Cardiac atrium fibroblast (primary cell): ENCODE measurements around the gene ARL5B. TPM values are rescaled to one million over a fixed set of nuclear protein-coding genes. Genes with fewer than 3 reads are reported as not detected.

Source experiments
- total RNA-seq: library from RNA; depleted of rRNA; stranded (reverse); fragments of >200 nt; gene quantifications from 2 replicates; pipeline ENCODE4 v1.2.3, GENCODE V29; 2015

ARL5B gene, protein sequence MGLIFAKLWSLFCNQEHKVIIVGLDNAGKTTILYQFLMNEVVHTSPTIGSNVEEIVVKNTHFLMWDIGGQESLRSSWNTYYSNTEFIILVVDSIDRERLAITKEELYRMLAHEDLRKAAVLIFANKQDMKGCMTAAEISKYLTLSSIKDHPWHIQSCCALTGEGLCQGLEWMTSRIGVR
- total RNA-seq, result 11.6 and 13.0 TPM in 2 replicates

DNA sequence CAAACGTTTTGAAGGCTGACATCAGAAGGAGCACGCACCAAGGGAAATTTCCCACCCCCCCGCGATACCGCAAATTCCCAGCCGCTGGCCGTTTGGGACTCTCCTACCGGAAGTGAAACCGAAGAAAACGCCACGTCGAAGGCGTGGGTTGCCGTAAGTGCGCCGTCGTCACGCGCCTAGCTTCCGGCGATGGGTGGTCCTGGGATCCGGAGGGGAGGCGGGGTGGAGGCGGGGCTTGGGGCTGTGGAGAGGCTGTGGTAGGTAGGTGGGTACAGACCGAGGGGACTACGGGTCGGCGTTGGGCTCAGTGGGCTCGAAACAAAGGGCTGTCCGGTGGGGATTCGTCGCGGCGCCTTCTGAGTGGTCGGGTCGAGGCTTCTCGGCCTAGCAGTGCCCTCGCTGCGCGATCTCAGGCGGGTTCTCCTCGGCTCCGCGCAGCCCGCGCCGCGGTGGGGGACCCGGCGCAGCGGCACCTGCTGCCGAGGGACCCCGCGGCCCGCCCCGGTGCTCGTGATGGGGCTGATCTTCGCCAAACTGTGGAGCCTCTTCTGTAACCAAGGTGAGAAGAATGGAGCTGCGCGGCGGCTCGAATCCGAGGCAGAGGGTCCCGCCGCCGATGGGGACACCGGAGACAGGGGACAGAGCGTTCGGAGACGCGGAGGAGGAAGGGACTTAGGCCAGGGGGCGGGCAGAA is at the start of gene ARL5B:
ARL5B (plus strand) TSS at position 307 of the 694 bp plus-strand sequence; CDS start at position 514, 207 bp downstream.

DNA sequence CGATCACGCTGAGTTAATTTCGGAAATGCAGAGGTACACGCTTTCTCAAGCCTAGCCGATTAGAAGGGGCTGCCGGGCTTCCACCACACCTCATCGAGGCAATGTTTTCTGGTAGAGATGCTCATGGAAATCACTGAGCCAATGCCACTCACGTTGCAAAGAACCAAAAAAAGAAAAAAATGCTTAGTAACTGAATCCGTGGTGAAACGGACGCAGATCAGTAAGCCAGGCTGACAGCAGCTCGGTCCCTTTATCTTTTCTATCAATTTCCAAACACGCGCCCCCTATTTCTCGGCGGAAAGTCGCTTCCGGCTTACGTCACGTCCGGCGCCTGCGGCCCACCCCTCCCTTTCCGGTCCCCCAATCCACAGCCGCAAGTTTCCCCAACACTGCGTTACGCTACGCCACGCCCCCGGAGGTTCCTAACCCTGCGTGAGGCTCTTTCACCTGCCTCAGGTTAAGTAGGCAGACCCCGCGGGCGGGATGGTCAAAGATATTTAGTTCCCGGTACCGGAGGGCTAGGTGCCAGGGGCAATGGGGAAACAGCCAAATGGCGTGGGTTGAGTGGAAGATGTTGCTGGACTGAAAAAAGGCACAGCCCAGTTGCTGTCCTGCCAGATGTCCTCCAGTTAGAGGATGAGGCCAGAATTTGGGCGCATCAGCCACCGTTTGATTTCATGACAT is 7.8 kb upstream of the ARL5B start, which contains the start of gene NSUN6:
NSUN6 (minus strand) TSS at position 264 of the 684 bp plus-strand sequence. CDS start 384 bp downstream, outside the sequence.

Other genes starting within 250 kb of the ARL5B start
- gene NSUN6, start 7.8 kb upstream of the ARL5B start, total RNA-seq, result 3.8 and 8.3 TPM in 2 replicates